KOPT-K1 (cell line): ENCODE results near the gene SNCAIP.
"Not testable (repeated sequence)": the region's sequence is repeated elsewhere in the genome, so short reads cannot be mapped to it uniquely, and the experiment has no call there.

Experiments used
- H3K27ac ChIP-seq: fragments of 200-600 bp; sonication (generic); 2 replicates; pipeline ENCODE4 v1.5.1; 2016; ENCODE audit warnings: antibody characterized with exemption, mild to moderate bottlenecking, low read depth, low read length; ENCODE audit not compliant: poor library complexity, severe bottlenecking
- H3K36me3 ChIP-seq: fragments of 200-600 bp; sonication (generic); 2 replicates; pipeline ENCODE4 v1.5.1; 2017; ENCODE audit warnings: antibody characterized with exemption, mild to moderate bottlenecking, low read length, moderate library complexity; ENCODE audit not compliant: insufficient read depth
- H3K9me3 ChIP-seq: fragments of 200-600 bp; sonication (generic); 2 replicates; pipeline ENCODE4 v1.5.1; 2017; ENCODE audit warnings: antibody characterized with exemption, low read length, mild to moderate bottlenecking; ENCODE audit not compliant: insufficient read depth, poor library complexity, severe bottlenecking

The SNCAIP gene

GRCh38 chr5:122363623-122364022 lies 51.6 kb downstream of the SNCAIP start:
- H3K36me3 ChIP-seq: no peaks in the 10 kb centered on the region
- H3K9me3 ChIP-seq: no peaks in the 10 kb centered on the region
- H3K27ac ChIP-seq: no peak overlapping the region

GRCh38 chr5:122366501-122366900 lies 54.5 kb downstream of the SNCAIP start:
- Histone ChIP-seq H3K9me3 (no peaks in the 10 kb centered on the region), H3K36me3 (no peaks in the 10 kb centered on the region), H3K27ac (no peak overlapping the region)

- H3K36me3 ChIP-seq: no peaks in the 10 kb centered on the region
- no peaks in the 10 kb centered on the region for H3K9me3 ChIP-seq
- no peak overlapping the region for H3K27ac ChIP-seq
These were observed 55.4 kb downstream of the SNCAIP start for GRCh38 chr5:122367456-122367855.

- Histone ChIP-seq H3K27ac (no peak overlapping the region), H3K36me3 (no peaks in the 10 kb centered on the region), H3K9me3 (no peaks in the 10 kb centered on the region)
These were observed 56.6 kb downstream of the SNCAIP start for GRCh38 chr5:122368510-122369251.

GRCh38 chr5:122369253-122369815 lies 57.3 kb downstream of the SNCAIP start:
- H3K27ac ChIP-seq: no peak overlapping the region
- no peaks in the 10 kb centered on the region for H3K36me3 ChIP-seq
- no peaks in the 10 kb centered on the region for H3K9me3 ChIP-seq

GRCh38 chr5:122371511-122372151 lies 59.6 kb downstream of the SNCAIP start:
- H3K27ac ChIP-seq: no peak overlapping the region
- no peaks in the 10 kb centered on the region for H3K36me3 ChIP-seq
- H3K9me3 ChIP-seq: no peaks in the 10 kb centered on the region

- H3K27ac ChIP-seq: no peak overlapping the region
- no peaks in the 10 kb centered on the region for H3K9me3 ChIP-seq
- no peaks in the 10 kb centered on the region for H3K36me3 ChIP-seq
These were observed 62.1 kb downstream of the SNCAIP start for GRCh38 chr5:122374110-122374509.

- Histone ChIP-seq H3K9me3 (no peaks in the 10 kb centered on the region), H3K27ac (no peak overlapping the region), H3K36me3 (no peaks in the 10 kb centered on the region)
These were observed 63.8 kb downstream of the SNCAIP start for GRCh38 chr5:122375801-122376200.

- Histone ChIP-seq H3K36me3 (no peaks in the 10 kb centered on the region), H3K27ac (no peak overlapping the region), H3K9me3 (no peaks in the 10 kb centered on the region)
These were observed 64.2 kb downstream of the SNCAIP start for GRCh38 chr5:122376250-122376649.

GRCh38 chr5:122377026-122377425 lies 65.0 kb downstream of the SNCAIP start:
- no peaks in the 10 kb centered on the region for H3K9me3 ChIP-seq
- H3K27ac ChIP-seq: no peak overlapping the region
- no peaks in the 10 kb centered on the region for H3K36me3 ChIP-seq

GRCh38 chr5:122382938-122383337 lies 70.9 kb downstream of the SNCAIP start:
- not testable (repeated sequence) for H3K36me3 ChIP-seq, H3K27ac ChIP-seq, H3K9me3 ChIP-seq

GRCh38 chr5:122384739-122385235 lies 72.8 kb downstream of the SNCAIP start:
- no peaks in the 10 kb centered on the region for H3K9me3 ChIP-seq
- H3K27ac ChIP-seq: no peak overlapping the region
- H3K36me3 ChIP-seq: no peaks in the 10 kb centered on the region

GRCh38 chr5:122385286-122385685 lies 73.2 kb downstream of the SNCAIP start:
- H3K27ac ChIP-seq: no peak overlapping the region
- H3K9me3 ChIP-seq: no peaks in the 10 kb centered on the region
- no peaks in the 10 kb centered on the region for H3K36me3 ChIP-seq

GRCh38 chr5:122385808-122386207 lies 73.8 kb downstream of the SNCAIP start:
- no peak overlapping the region for H3K27ac ChIP-seq
- H3K9me3 ChIP-seq: no peaks in the 10 kb centered on the region
- no peaks in the 10 kb centered on the region for H3K36me3 ChIP-seq

- no peaks in the 10 kb centered on the region for H3K9me3 ChIP-seq
These were observed 78.1 kb downstream of the SNCAIP start for GRCh38 chr5:122390154-122390553.

More at GRCh38 chr5:122390154-122390553, 78.1 kb downstream of the SNCAIP start:
- H3K36me3 ChIP-seq: no peaks in the 10 kb centered on the region
- H3K27ac ChIP-seq: no peak overlapping the region
